Pancreas (tissue), 10 donors: ENCODE data around the gene FAM199X. TPM values are rescaled to one million over a fixed set of nuclear protein-coding genes. Genes with fewer than 3 reads are reported as not detected.

Experiments used
- ATAC-seq, 4 donors: fragments of 200-7000 bp; cut with Tn5 transposase; one replicate each; pipeline versions ENCODE4 v1.8.0 to v1.9.1; 2020; ENCODE audit warnings: mild to moderate bottlenecking in 4 of 4, moderate library complexity in 4 of 4
- DNase-seq, 6 donors: peaks; one replicate each; pipeline ENCODE4 v3.0.0-alpha.2; 2020
- FAIRE-seq: peaks from 2 replicates; lab custom pipeline; 2012; peaks lifted over from hg19 to GRCh38; lab: Jason Lieb, UNC
- H3K27ac ChIP-seq, 4 donors: fragments of 200-600 bp; sonication (generic); 1 replicate in 3 of 4; 2 replicates in 1 of 4; pipeline versions ENCODE4 v1.5.0 to v1.8.0; 2020
- H3K27me3 ChIP-seq, 4 donors: fragments of 200-600 bp; one replicate each; pipeline ENCODE4 v1.8.0; 2021
- H3K36me3 ChIP-seq, 3 donors: fragments of 200-600 bp; sonication (generic) in 1 of 3; one replicate each; pipeline versions ENCODE4 v1.5.0 to v1.8.0; 2020 to 2021
- H3K4me1 ChIP-seq, 3 donors: fragments of 200-600 bp; one replicate each; pipeline ENCODE4 v1.8.0; 2021
- H3K4me3 ChIP-seq, 4 donors: fragments of 200-600 bp; sonication (generic) in 2 of 4; one replicate each; pipeline versions ENCODE4 v1.5.0 to v1.8.0; 2020 to 2021
- H3K9me3 ChIP-seq, 4 donors: fragments of 200-600 bp; one replicate each; pipeline ENCODE4 v1.8.0; 2021
- CTCF ChIP-seq, 4 donors: fragments of 200-600 bp; sonication (generic) in 3 of 4; IDR thresholded peaks; one replicate each; pipeline versions ENCODE4 v1.5.0 to v1.8.0; 2021; ENCODE audit warnings: antibody characterized with exemption in 4 of 4
- WGBS, 2 donors: extraction: QIAGEN DNeasy Blood & Tissue Kit; methylation state at CpG; one replicate each; pipeline ENCODE4 v1.1.7; 2013; 5-methylcytosine and 5-hydroxymethylcytosine counted together
- intact Hi-C, 3 donors: fragments of 100-400 bp; cut with DNase I; formaldehyde crosslinking; loops; one replicate each; pipeline versions ENCODE4 v1.11.1 to v1.14.2; 2022
- polyA plus RNA-seq, 2 donors: library from polyadenylated mRNA; stranded (reverse); fragments of 200-250 nt; gene quantifications; one replicate each; pipeline ENCODE4 v1.2.3, GENCODE V29; 2013
- total RNA-seq, 6 donors: library from RNA; stranded (reverse); fragmentation: NEBNext Ultra II Directional in 4 of 6; extraction: Animal tissue kit (Norgen Biotek cat#: 25700) in 4 of 6; gene quantifications; one replicate each; pipeline versions ENCODE4 v1.2.1 to v1.2.4, GENCODE V29; 2021 to 2023
- donor health status: healthy with polysubstance abuse.
- donor health status: DM: no; HTN: no; CAD: no; lungs with moderate emphysema.
- donor health status: DM: no; HTN: no; CAD: no.
- donor health status: control.
- donor health status: control.
- donor health status: Bipolar disorder and iron deficiency.
- donor health status: DM: yes; HTN: yes; CAD: no.
- donor health status: DM: no; HTN: no; CAD: no.
- donor health status: DM: no; HTN: no; CAD: no.
- donor health status: DM: yes; HTN: yes; CAD: no.

The FAM199X gene
- total and polyA plus RNA-seq, 8 donors = 6.8 to 14.4 (median 10.3) TPM

GRCh38 chrX:104183685-104184084 is 17.4 kb downstream of the FAM199X start:
- no peak overlapping the region for H3K4me3 ChIP-seq
- H3K36me3 ChIP-seq = peaks cover 0 to 9% (median 0%) of the 10 kb centered on the region in 3 donors
- H3K4me1 ChIP-seq = no peaks in the 10 kb centered on the region
- H3K9me3 ChIP-seq = no peaks in the 10 kb centered on the region
- ATAC-seq (no peak), FAIRE-seq (no peak), DNase-seq (no peak)
- H3K27me3 ChIP-seq = no peaks in the 10 kb centered on the region
- H3K27ac ChIP-seq = no peak overlapping the region
- TF ChIP-seq CTCF (IDR thresholded peaks at IDR 0.05) = no peak
- intact Hi-C loops = no loop called here
- WGBS, 2 donors = 96% methylated on average over 4 of the region's 4 CpGs

GRCh38 chrX:104187931-104188330 is 21.7 kb downstream of the FAM199X start:
- no peak for ATAC-seq
- Histone ChIP-seq H3K4me1 (no peaks in the 10 kb centered on the region), H3K9me3 (no peaks in the 10 kb centered on the region), H3K36me3 (peaks cover 0 to 17% (median 0%) of the 10 kb centered on the region in 3 donors), H3K27me3 (no peaks in the 10 kb centered on the region), H3K27ac (no peak overlapping the region), H3K4me3 (no peak overlapping the region)
- TF ChIP-seq CTCF (IDR thresholded peaks at IDR 0.05) = no peak
- 70 to 83% methylated on average over 8 of the region's 8 CpGs for WGBS, 2 donors
- DNase-seq = no peak
- intact Hi-C loops = no loop called here
- FAIRE-seq = no peak

GRCh38 chrX:104189837-104190236 is 23.6 kb downstream of the FAM199X start:
- FAIRE-seq (no peak), DNase-seq (no peak), ATAC-seq (no peak)
- intact Hi-C loops = no loop called here
- Histone ChIP-seq H3K27ac (no peak overlapping the region), H3K36me3 (peaks cover 0 to 17% (median 0%) of the 10 kb centered on the region in 3 donors), H3K9me3 (no peaks in the 10 kb centered on the region), H3K4me1 (no peaks in the 10 kb centered on the region), H3K4me3 (no peak overlapping the region), H3K27me3 (no peaks in the 10 kb centered on the region)
- WGBS, 2 donors = 67 to 81% methylated on average over 5 of the region's 5 CpGs
- TF ChIP-seq CTCF (IDR thresholded peaks at IDR 0.05) = no peak

GRCh38 chrX:104193485-104193884 is 27.2 kb downstream of the FAM199X start:
- Histone ChIP-seq H3K27ac (no peak overlapping the region), H3K27me3 (no peaks in the 10 kb centered on the region), H3K9me3 (no peaks in the 10 kb centered on the region), H3K36me3 (peaks cover 0 to 8% (median 0%) of the 10 kb centered on the region in 3 donors), H3K4me3 (no peak overlapping the region), H3K4me1 (no peaks in the 10 kb centered on the region)
- TF ChIP-seq CTCF (IDR thresholded peaks at IDR 0.05) = no peak
- DNase-seq = no peak
- FAIRE-seq = peak; percentile 68
- 64 to 81% methylated on average over 2 of the region's 2 CpGs for WGBS, 2 donors
- intact Hi-C loops = no loop called here
- no peak for ATAC-seq

- H3K36me3 ChIP-seq = no peaks in the 10 kb centered on the region
- no peaks in the 10 kb centered on the region for H3K27me3 ChIP-seq
- 36 to 37% methylated on average over 1 of the region's 1 CpG for WGBS, 2 donors
- H3K4me3 ChIP-seq = no peak overlapping the region
- intact Hi-C loops = no loop called here
- H3K9me3 ChIP-seq = no peaks in the 10 kb centered on the region
- TF ChIP-seq CTCF (IDR thresholded peaks at IDR 0.05) = no peak
- ATAC-seq = no peak
- no peak for DNase-seq
- no peak overlapping the region for H3K27ac ChIP-seq
- no peaks in the 10 kb centered on the region for H3K4me1 ChIP-seq
- FAIRE-seq = peak; percentile 81
These were observed 28.8 kb downstream of the FAM199X start for GRCh38 chrX:104195013-104195412.
